SU-DHL-6 (cell line): ENCODE data around the gene ZNF200.

ENCODE experiments used
- CTCF ChIP-seq: fragments of 200-600 bp; sonication (generic); IDR thresholded peaks from one replicate; pipeline ENCODE4 v1.5.1; 2017; ENCODE audit warnings: antibody characterized with exemption, mild to moderate bottlenecking, low read length, moderate library complexity; ENCODE audit not compliant: insufficient read depth, poor library complexity, severe bottlenecking
- EZH2phosphoT487 ChIP-seq: fragments of 200-600 bp; sonication (generic), shearing (Covaris generic); conservative IDR thresholded peaks from 2 replicates; pipeline ENCODE4 v1.6.1; 2018; ENCODE audit warnings: mild to moderate bottlenecking, antibody characterized with exemption, low read length, moderate library complexity, mixed read lengths

DNA sequence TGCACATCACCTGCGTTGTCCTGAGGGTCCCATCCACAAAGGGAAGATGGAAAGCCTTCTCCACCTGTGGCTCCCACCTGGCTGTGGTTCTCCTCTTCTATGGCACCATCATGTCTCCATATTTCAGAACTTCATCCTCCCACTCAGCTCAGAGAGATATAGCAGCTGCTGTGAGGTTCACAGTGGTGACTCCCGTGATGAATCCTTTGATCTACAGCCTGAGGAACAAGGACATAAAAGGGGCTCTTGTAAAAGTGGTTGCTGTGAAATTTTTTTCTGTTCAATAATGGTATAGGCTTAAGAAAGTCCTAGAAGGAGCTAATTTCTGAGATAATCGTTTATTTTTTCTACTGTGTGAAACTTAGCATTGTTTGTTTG is 18.7 kb downstream of the ZNF200 start:
- TF ChIP-seq CTCF (no peak), EZH2phosphoT487 (no peak)
